Suppressor macrophage treated with lipopolysaccharide for 1 hour (primary cell): ENCODE data around the gene KCTD7.
"Not testable (repeated sequence)": the region's sequence is repeated elsewhere in the genome, so short reads cannot be mapped to it uniquely, and the experiment has no call there.

Source experiments
- DNase-seq, 3 donors: peaks; one replicate each; pipeline ENCODE4 v3.0.0-alpha.2; 2020 to 2022

The KCTD7 gene

DNA sequence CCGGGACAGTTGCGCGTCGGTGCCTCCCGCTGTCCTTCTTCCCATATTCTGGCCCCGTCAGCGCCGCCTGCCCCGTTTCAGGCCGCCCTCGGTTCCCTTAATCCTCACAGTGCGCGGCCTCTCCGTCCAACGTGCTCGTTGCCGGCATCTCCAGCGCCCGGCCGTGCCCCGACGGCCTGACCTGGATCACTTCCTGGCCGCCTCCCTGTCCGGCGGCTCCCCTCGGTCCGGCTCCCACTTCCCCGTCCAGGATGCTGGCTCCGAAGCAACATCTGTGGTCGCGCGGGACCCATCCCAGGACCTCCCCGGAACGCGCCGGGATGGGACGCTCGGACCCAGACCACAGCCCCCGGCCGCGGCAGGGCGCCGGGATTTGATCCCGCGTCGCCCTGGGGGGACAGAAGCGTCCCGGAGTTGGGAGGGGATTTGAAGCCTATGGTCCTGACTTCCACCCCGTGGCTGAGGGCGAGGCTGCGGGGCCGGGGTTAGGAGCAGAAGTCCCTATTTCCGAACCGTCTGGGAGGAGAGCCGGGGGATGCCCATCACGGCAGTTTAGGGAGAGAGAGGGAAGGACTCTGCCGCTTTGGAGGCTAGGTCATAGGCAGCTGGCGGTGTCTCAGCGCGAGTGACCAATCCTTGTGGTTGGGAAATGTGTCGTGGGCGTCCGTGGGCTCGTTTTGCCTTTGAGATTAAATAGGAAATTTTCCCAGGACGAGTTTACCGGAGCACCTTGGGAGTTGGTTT lies 53.8 kb downstream of the KCTD7 start:
- DNase-seq = peak; percentile 94 to 95 (median 95)

DNA sequence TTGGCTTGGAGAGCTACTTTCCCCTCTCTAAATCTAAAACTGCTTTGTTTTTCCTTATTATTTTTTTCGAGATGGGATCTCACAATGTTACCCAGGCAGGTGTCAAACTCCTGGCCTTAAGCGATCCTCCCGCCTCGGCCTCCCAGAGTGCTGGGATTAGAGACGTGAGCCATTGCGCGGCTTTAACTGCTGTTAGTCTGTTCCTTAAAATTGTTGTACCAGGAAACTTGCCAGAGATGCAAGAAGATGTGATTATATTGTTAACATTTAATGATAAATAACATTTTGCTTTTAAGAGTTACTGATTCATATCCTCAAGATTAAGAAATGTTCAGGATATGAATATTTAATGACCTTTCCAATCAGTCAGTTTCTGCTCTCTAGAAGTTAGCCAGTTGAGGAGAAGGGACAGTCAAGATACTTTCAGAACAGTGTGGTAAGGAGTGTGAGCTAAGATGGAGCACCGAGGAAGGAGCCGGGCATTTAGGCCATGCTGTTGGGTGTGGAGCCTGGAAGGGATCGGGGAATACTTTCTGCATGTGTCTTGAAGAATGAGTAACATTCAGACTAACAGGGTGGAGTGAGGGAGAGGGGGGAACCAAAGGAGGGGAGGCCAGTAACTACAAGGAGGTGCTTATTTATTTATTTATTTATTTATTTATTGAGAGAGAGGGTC lies 54.6 kb downstream of the KCTD7 start:
- DNase-seq = peak in 2 of 3 donors; percentile 26 to 29

DNA sequence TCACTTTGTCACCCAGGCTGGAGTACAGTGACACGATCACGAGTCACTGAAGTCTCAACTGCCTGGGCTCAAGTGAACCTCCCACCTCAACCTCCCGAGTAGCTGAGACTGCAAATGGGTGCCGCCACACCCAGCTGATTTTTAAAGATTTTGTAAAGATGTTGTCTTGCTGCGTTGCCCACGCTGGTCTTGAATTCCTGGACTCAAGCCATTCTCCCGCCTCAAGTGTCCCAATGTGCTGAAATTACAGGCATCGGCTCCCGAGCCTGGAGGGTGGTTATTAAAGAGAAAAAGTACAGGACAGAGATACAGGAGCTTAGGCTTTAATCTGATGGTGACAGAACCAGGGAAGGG lies 55.1 kb downstream of the KCTD7 start:
- peak in 1 of 3 donors; percentile 25 for DNase-seq

DNA sequence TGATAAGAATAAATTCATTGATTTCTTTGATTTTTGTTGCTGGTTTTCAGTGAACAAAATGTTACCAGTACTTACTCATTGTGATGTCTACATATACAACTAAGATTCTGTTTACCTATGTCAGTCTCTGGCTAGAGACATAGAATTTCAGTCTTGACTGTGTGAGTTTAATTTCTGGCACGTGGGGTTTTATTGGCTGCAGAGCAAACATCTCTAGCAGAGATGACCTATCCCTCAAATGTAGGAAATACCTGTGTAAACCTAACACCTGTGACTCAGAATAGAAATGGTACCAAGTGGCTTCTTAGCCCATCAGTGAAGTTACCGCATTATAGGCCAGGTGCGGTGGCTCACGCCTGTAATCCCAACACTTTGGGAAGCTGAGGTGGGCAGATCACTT lies 57.0 kb downstream of the KCTD7 start:
- DNase-seq = not testable (repeated sequence)

DNA sequence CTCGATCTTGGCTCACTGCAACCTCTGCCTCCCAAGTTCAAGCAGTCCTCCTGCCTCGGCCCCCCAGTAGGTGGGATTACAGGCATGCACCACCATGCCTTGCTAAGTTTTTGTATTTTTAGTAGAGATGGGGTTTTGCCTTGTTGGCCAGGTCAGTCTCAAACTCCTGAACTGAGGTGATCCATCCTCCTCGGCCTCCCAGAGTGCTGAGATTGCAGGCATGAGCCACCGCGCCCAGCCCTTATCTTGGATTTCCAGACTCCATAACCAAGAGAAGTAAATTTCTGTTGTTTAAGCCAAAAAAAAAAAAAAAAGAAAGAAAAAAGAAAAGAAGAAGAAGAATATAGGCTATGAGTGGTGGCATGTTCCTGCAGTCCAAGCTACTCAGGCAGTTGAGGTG lies 58.5 kb downstream of the KCTD7 start:
- no peak for DNase-seq

DNA sequence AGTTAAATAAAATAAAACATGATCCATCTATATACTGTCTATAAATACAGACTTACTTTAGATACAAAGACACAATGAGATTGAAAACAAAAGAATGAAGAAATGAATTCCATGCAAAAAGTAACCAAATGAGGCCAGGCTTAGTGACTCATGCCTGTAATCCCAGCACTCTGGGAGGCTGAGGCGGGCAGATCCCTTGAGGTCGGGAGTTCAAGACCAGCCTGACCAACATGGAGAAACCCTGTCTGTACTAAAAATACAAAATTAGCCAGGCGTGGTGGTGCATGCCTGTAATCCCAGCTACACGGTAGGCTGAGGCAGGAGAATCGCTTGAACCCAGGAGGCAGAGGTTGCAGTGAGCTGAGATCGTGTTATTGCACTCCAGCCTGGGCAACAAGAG lies 59.0 kb downstream of the KCTD7 start:
- not testable (repeated sequence) for DNase-seq

DNA sequence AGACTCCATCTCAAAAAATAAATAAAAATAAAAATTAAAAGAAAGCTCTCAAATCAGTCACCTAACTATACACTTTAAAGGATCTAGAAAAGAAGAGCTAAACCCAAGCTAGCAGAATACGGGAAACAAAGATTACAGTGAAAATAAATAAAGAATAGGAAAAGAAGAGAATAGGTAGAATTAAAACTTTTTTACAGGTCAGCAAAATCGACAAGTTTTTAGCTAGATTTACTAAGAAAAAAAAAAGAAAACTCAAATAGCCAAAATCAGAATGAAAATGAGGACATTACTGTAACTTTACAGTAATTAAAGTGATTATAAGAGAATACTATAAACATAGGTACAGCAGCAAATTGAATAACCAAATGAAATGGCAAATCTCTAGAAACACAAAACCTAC lies 60.4 kb downstream of the KCTD7 start:
- no peak for DNase-seq

DNA sequence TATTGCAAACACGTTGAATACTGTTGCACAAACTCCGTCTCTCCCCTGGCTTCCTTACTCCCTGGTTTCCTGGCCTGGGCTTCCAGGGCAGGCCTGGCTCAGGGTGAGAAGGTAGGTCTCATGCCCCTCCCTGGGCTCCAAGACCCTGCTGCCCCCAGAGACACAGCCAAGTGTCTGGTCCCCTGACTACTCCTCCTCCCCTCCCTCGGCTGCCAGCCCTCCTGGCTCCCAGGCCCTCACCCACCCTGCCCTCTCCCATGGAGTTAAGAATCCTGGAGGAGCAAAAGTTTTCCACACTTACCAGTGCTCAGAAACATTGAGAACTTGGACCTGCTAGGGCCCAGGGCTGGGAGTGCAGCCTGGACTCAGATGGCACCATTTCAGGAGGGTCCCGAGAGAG lies 64.7 kb downstream of the KCTD7 start:
- no peak for DNase-seq
